ENCODE measurements around the gene ARG2. TPM values are rescaled to one million over a fixed set of nuclear protein-coding genes. Genes with fewer than 3 reads are reported as not detected.

The ARG2 gene
- total and polyA plus RNA-seq, 2 experiments from 2014 or later = 29.0 to 35.0 TPM

GRCh38 chr14:67645414-67645813, 25.7 kb downstream of the ARG2 start:
- Histone ChIP-seq H3K4me3 (no peak overlapping the region), H3K4me2 (no peak overlapping the region), H3K79me2 (no peaks in the 10 kb centered on the region), H3K9me2 (replicated peaks; ENCODE audit: insufficient read depth) (no peaks in the 10 kb centered on the region), H3K36me3 (replicated peaks; ENCODE audit: insufficient read depth, low read depth) (no peaks in the 10 kb centered on the region), H2AFZ (no peak overlapping the region), H3K9me3 (ENCODE audit: low read depth) (no peaks in the 10 kb centered on the region), H3K27me3 (no peaks in the 10 kb centered on the region), H3K4me1 (ENCODE audit: insufficient read depth) (no peaks in the 10 kb centered on the region), H4K20me1 (ENCODE audit: insufficient read depth, poor library complexity, severe bottlenecking) (no peaks in the 10 kb centered on the region), H3K27ac (no peak overlapping the region)
- WGBS (ENCODE audit: low lambda C conversion rate, missing lambda C conversion rate) = 95% methylated on average over 5 of the region's 5 CpGs
- TF ChIP-seq CTCF (IDR thresholded peaks at IDR 0.05; ENCODE audit: poor library complexity) = no peak
- TF ChIP-seq EZH2phosphoT487 (IDR thresholded peaks at IDR 0.05; ENCODE audit: low read depth, severe bottlenecking, unreplicated experiment) = no peak
- TF ChIP-seq EZH2 (IDR thresholded peaks at IDR 0.05; ENCODE audit: borderline replicate concordance) = no peak
- DNase-seq (ENCODE audit: low spot score) = no peak

- no peaks in the 10 kb centered on the region for H3K9me2 ChIP-seq (replicated peaks; ENCODE audit: insufficient read depth)
- no peaks in the 10 kb centered on the region for H3K79me2 ChIP-seq
- H3K36me3 ChIP-seq (replicated peaks; ENCODE audit: insufficient read depth, low read depth) = no peaks in the 10 kb centered on the region
- H3K27ac ChIP-seq = no peak overlapping the region
- H3K27me3 ChIP-seq = no peaks in the 10 kb centered on the region
- no peak overlapping the region for H3K4me3 ChIP-seq
- no peak overlapping the region for H2AFZ ChIP-seq
- H3K4me1 ChIP-seq (ENCODE audit: insufficient read depth) = no peaks in the 10 kb centered on the region
- TF ChIP-seq EZH2 (IDR thresholded peaks at IDR 0.05; ENCODE audit: borderline replicate concordance) (no peak), CTCF (IDR thresholded peaks at IDR 0.05; ENCODE audit: poor library complexity) (no peak), EZH2phosphoT487 (IDR thresholded peaks at IDR 0.05; ENCODE audit: low read depth, severe bottlenecking, unreplicated experiment) (no peak)
- no peaks in the 10 kb centered on the region for H4K20me1 ChIP-seq (ENCODE audit: insufficient read depth, poor library complexity, severe bottlenecking)
- H3K9me3 ChIP-seq (ENCODE audit: low read depth) = no peaks in the 10 kb centered on the region
- H3K4me2 ChIP-seq = no peak overlapping the region
- no peak for DNase-seq (ENCODE audit: low spot score)
- WGBS (ENCODE audit: low lambda C conversion rate, missing lambda C conversion rate) = 88% methylated on average over 3 of the region's 3 CpGs
These were observed 26.4 kb downstream of the ARG2 start for GRCh38 chr14:67646131-67646530.

GRCh38 chr14:67650151-67650550, 30.4 kb downstream of the ARG2 start:
- TF ChIP-seq CTCF (IDR thresholded peaks at IDR 0.05; ENCODE audit: poor library complexity) (no peak), EZH2 (IDR thresholded peaks at IDR 0.05; ENCODE audit: borderline replicate concordance) (no peak), EZH2phosphoT487 (IDR thresholded peaks at IDR 0.05; ENCODE audit: low read depth, severe bottlenecking, unreplicated experiment) (no peak)
- H3K9me3 ChIP-seq (ENCODE audit: low read depth) = no peaks in the 10 kb centered on the region
- no peaks in the 10 kb centered on the region for H4K20me1 ChIP-seq (ENCODE audit: insufficient read depth, poor library complexity, severe bottlenecking)
- no peaks in the 10 kb centered on the region for H3K36me3 ChIP-seq (replicated peaks; ENCODE audit: insufficient read depth, low read depth)
- no peaks in the 10 kb centered on the region for H3K4me1 ChIP-seq (ENCODE audit: insufficient read depth)
- H3K9me2 ChIP-seq (replicated peaks; ENCODE audit: insufficient read depth) = no peaks in the 10 kb centered on the region
- no peaks in the 10 kb centered on the region for H3K79me2 ChIP-seq
- H3K27ac ChIP-seq = no peak overlapping the region
- no peak overlapping the region for H3K4me3 ChIP-seq
- 80% methylated on average over 1 of the region's 1 CpG for WGBS (ENCODE audit: low lambda C conversion rate, missing lambda C conversion rate)
- no peak for DNase-seq (ENCODE audit: low spot score)
- H3K4me2 ChIP-seq = no peak overlapping the region
- no peak overlapping the region for H2AFZ ChIP-seq
- no peaks in the 10 kb centered on the region for H3K27me3 ChIP-seq

GRCh38 chr14:67650694-67651093, 31.0 kb downstream of the ARG2 start:
- H3K79me2 ChIP-seq = no peaks in the 10 kb centered on the region
- no peaks in the 10 kb centered on the region for H3K36me3 ChIP-seq (replicated peaks; ENCODE audit: insufficient read depth, low read depth)
- TF ChIP-seq EZH2phosphoT487 (IDR thresholded peaks at IDR 0.05; ENCODE audit: low read depth, severe bottlenecking, unreplicated experiment) (no peak), EZH2 (IDR thresholded peaks at IDR 0.05; ENCODE audit: borderline replicate concordance) (no peak)
- 94% methylated on average over 2 of the region's 2 CpGs for WGBS (ENCODE audit: low lambda C conversion rate, missing lambda C conversion rate)
- no peaks in the 10 kb centered on the region for H3K9me3 ChIP-seq (ENCODE audit: low read depth)
- H3K27me3 ChIP-seq = no peaks in the 10 kb centered on the region
- H3K27ac ChIP-seq = no peak overlapping the region
- no peak overlapping the region for H2AFZ ChIP-seq
- no peaks in the 10 kb centered on the region for H3K9me2 ChIP-seq (replicated peaks; ENCODE audit: insufficient read depth)
- H3K4me1 ChIP-seq (ENCODE audit: insufficient read depth) = no peaks in the 10 kb centered on the region
- no peak overlapping the region for H3K4me3 ChIP-seq
- DNase-seq (ENCODE audit: low spot score) = no peak
- H4K20me1 ChIP-seq (ENCODE audit: insufficient read depth, poor library complexity, severe bottlenecking) = no peaks in the 10 kb centered on the region
- no peak overlapping the region for H3K4me2 ChIP-seq
